ENCODE data around the gene MAD1L1. TPM values are rescaled to one million over a fixed set of nuclear protein-coding genes. Genes with fewer than 3 reads are reported as not detected.

The MAD1L1 gene
- total RNA-seq, 6 experiments from 2014 or later = 15.1 to 37.4 (median 20.5) TPM

GRCh38 chr7:2229467-2229866, 3.3 kb downstream of the MAD1L1 start:
- Histone ChIP-seq H3K4me1 (peaks cover 0 to 16% (median 0%) of the 10 kb centered on the region in 4 donors), H3K9me3 (no peaks in the 10 kb centered on the region), H3K27ac (no peak overlapping the region), H3K4me3 (no peak overlapping the region), H3K36me3 (peaks cover 0 to 15% (median 0%) of the 10 kb centered on the region in 4 donors), H3K27me3 (no peaks in the 10 kb centered on the region)
- ATAC-seq (no peak), DNase-seq (no peak)
- TF ChIP-seq CTCF (IDR thresholded peaks at IDR 0.05) = no peak
- no peak for TF ChIP-seq POLR2A (IDR thresholded peaks at IDR 0.05)
- WGBS (ENCODE audit: insufficient coverage, low coverage, low lambda C conversion rate, missing lambda C conversion rate) = 100% methylated on average over 2 of the region's 7 CpGs
- intact Hi-C loops (cut with DNase I) = no loop called here

- Histone ChIP-seq H3K27ac (no peak overlapping the region), H3K4me1 (peaks cover 0 to 16% (median 0%) of the 10 kb centered on the region in 4 donors), H3K4me3 (no peak overlapping the region), H3K27me3 (no peaks in the 10 kb centered on the region), H3K36me3 (peaks cover 0 to 14% (median 0%) of the 10 kb centered on the region in 4 donors), H3K9me3 (no peaks in the 10 kb centered on the region)
- TF ChIP-seq CTCF (IDR thresholded peaks at IDR 0.05) = no peak
- TF ChIP-seq POLR2A (IDR thresholded peaks at IDR 0.05) = no peak
- DNase-seq (no peak), ATAC-seq (no peak)
- intact Hi-C loops (cut with DNase I) = no loop called here
- WGBS (ENCODE audit: insufficient coverage, low coverage, low lambda C conversion rate, missing lambda C conversion rate) = 85% methylated on average over 7 of the region's 8 CpGs
Measured at GRCh38 chr7:2228921-2229320, 3.8 kb downstream of the MAD1L1 start.

- DNase-seq = no peak
Measured at GRCh38 chr7:2227699-2228098, 5.0 kb downstream of the MAD1L1 start.

GRCh38 chr7:2225830-2226229, 6.9 kb downstream of the MAD1L1 start:
- 92% methylated on average over 5 of the region's 13 CpGs for WGBS (ENCODE audit: insufficient coverage, low coverage, low lambda C conversion rate, missing lambda C conversion rate)
- no peaks in the 10 kb centered on the region for H3K9me3 ChIP-seq
- H3K4me1 ChIP-seq = no peaks in the 10 kb centered on the region
- DNase-seq (no peak), ATAC-seq (no peak)
- no peak for TF ChIP-seq CTCF (IDR thresholded peaks at IDR 0.05)
- no peak for TF ChIP-seq POLR2A (IDR thresholded peaks at IDR 0.05)
- intact Hi-C loops (cut with DNase I) = no loop called here
- peaks cover 0 to 20% (median 0%) of the 10 kb centered on the region in 4 donors for H3K36me3 ChIP-seq
- H3K27ac ChIP-seq = no peak overlapping the region
- H3K27me3 ChIP-seq = no peaks in the 10 kb centered on the region
- no peak overlapping the region for H3K4me3 ChIP-seq

More at GRCh38 chr7:2227699-2228098, 5.0 kb downstream of the MAD1L1 start:
- no peaks in the 10 kb centered on the region for H3K27me3 ChIP-seq
- no CpG with 5 or more reads among the region's 15 CpGs for WGBS (ENCODE audit: insufficient coverage, low coverage, low lambda C conversion rate, missing lambda C conversion rate)
- ATAC-seq = no peak
- intact Hi-C loops (cut with DNase I) = no loop called here
- H3K9me3 ChIP-seq = no peaks in the 10 kb centered on the region
- H3K27ac ChIP-seq = no peak overlapping the region
- H3K4me1 ChIP-seq = peaks cover 0 to 12% (median 0%) of the 10 kb centered on the region in 4 donors
- H3K36me3 ChIP-seq = peaks cover 0 to 14% (median 0%) of the 10 kb centered on the region in 4 donors
- no peak overlapping the region for H3K4me3 ChIP-seq
- TF ChIP-seq POLR2A (IDR thresholded peaks at IDR 0.05) = no peak
- TF ChIP-seq CTCF (IDR thresholded peaks at IDR 0.05) = no peak

GRCh38 chr7:2225336-2225735, 7.4 kb downstream of the MAD1L1 start:
- H3K4me1 ChIP-seq = no peaks in the 10 kb centered on the region
- no peak for ATAC-seq
- H3K27ac ChIP-seq = no peak overlapping the region
- 86% methylated on average over 8 of the region's 14 CpGs for WGBS (ENCODE audit: insufficient coverage, low coverage, low lambda C conversion rate, missing lambda C conversion rate)
- no peaks in the 10 kb centered on the region for H3K27me3 ChIP-seq
- intact Hi-C loops (cut with DNase I) = no loop called here
- no peak for TF ChIP-seq POLR2A (IDR thresholded peaks at IDR 0.05)
- no peak for TF ChIP-seq CTCF (IDR thresholded peaks at IDR 0.05)
- no peak for DNase-seq
- H3K4me3 ChIP-seq = no peak overlapping the region
- peaks cover 0 to 20% (median 0%) of the 10 kb centered on the region in 4 donors for H3K36me3 ChIP-seq
- H3K9me3 ChIP-seq = no peaks in the 10 kb centered on the region
